CD4-positive, CD25-positive, alpha-beta regulatory T cell (primary cell): Measurements from ENCODE around the gene RYR2. TPM values are rescaled to one million over a fixed set of nuclear protein-coding genes. Genes with fewer than 3 reads are reported as not detected.

Experiments
- ATAC-seq, 2 donors: fragments of 150-1000 bp; cut with Tn5 transposase; one replicate each; pipeline ENCODE4 v1.10.0; 2021; ENCODE audit warnings: low read depth in 2 of 2, moderate number of reproducible peaks in 2 of 2, moderate library complexity in 1 of 2
- DNase-seq, 3 donors: peaks; one replicate each; pipeline versions ENCODE4 v3.0.0 to v3.0.0-alpha.2; 2012 to 2022; ENCODE audit warnings: mixed read lengths in 1 of 3
- H3K27ac ChIP-seq: one replicate; pipeline ENCODE4 v1.7.0; 2013; ENCODE audit warnings: mild to moderate bottlenecking, low read length; ENCODE audit not compliant: insufficient read depth, poor library complexity, severe bottlenecking
- H3K27me3 ChIP-seq: one replicate; pipeline ENCODE4 v1.7.0; 2013; ENCODE audit warnings: low read length; ENCODE audit not compliant: control insufficient read depth, insufficient read depth
- H3K36me3 ChIP-seq: one replicate; pipeline ENCODE4 v1.7.0; 2013; ENCODE audit warnings: mild to moderate bottlenecking, low read length, moderate library complexity; ENCODE audit not compliant: control insufficient read depth, insufficient read depth
- H3K4me1 ChIP-seq: 2 replicates; pipeline ENCODE4 v1.7.0; 2013; ENCODE audit warnings: mild to moderate bottlenecking, low read length; ENCODE audit not compliant: insufficient read depth, control insufficient read depth, poor library complexity, severe bottlenecking
- H3K4me3 ChIP-seq: one replicate; pipeline ENCODE4 v1.7.0; 2013; ENCODE audit warnings: low read depth, mild to moderate bottlenecking, low read length, moderate library complexity
- H3K9me3 ChIP-seq, 2 experiments: 1 replicate in 1 of 2; 2 replicates in 1 of 2; pipeline ENCODE4 v1.7.0; 2013; ENCODE audit warnings: low read length in 2 of 2, mild to moderate bottlenecking in 1 of 2, moderate library complexity in 1 of 2; ENCODE audit not compliant: control insufficient read depth in 2 of 2
- H3K27ac Mint-ChIP-seq, 3 donors: one replicate each; pipeline ENCODE4 v1.8.0; 2020 to 2022; ENCODE audit warnings: mild to moderate bottlenecking in 3 of 3, mixed read lengths in 3 of 3, moderate library complexity in 2 of 3
- H3K27me3 Mint-ChIP-seq: one replicate; pipeline ENCODE4 v1.8.0; 2022; ENCODE audit warnings: mild to moderate bottlenecking, mixed read lengths
- H3K36me3 Mint-ChIP-seq: one replicate; pipeline ENCODE4 v1.8.0; 2020; ENCODE audit warnings: mixed read lengths
- H3K4me1 Mint-ChIP-seq, 4 donors: one replicate each; pipeline ENCODE4 v1.8.0; 2020 to 2022; ENCODE audit warnings: mixed read lengths in 4 of 4, mild to moderate bottlenecking in 1 of 4
- H3K4me3 Mint-ChIP-seq, 4 donors: one replicate each; pipeline ENCODE4 v1.8.0; 2020 to 2022; ENCODE audit warnings: mild to moderate bottlenecking in 4 of 4, mixed read lengths in 4 of 4, moderate library complexity in 3 of 4
- H3K9me3 Mint-ChIP-seq, 7 donors: one replicate each; pipeline ENCODE4 v1.8.0; 2020 to 2022; ENCODE audit warnings: mixed read lengths in 7 of 7, mild to moderate bottlenecking in 3 of 7, moderate library complexity in 2 of 7
- polyA plus RNA-seq, 4 donors: library from polyadenylated mRNA; unstranded; fragments of 300-500 nt; fragmentation: Illumina TruSeq; gene quantifications; one replicate each; pipeline ENCODE4 v1.2.3, GENCODE V29; 2021
- total RNA-seq: library from RNA; stranded (reverse); gene quantifications from one replicate; pipeline ENCODE4 v1.2.3, GENCODE V29; 2022

The RYR2 gene
- total and polyA plus RNA-seq, 5 donors from 2014 or later: 0.02 to 0.40 TPM; not detected in 3

GRCh38 chr1:237205400-237206064 lies 163.5 kb downstream of the RYR2 start:
- Mint-ChIP-seq H3K36me3 (no peaks in the 10 kb centered on the region), H3K27me3 (no peaks in the 10 kb centered on the region), H3K9me3 (peaks cover 0 to 1% (median 0%) of the 10 kb centered on the region in 7 donors), H3K27ac (no peak overlapping the region), H3K4me1 (no peaks in the 10 kb centered on the region), H3K4me3 (no peak overlapping the region)
- no peaks in the 10 kb centered on the region for H3K4me1 ChIP-seq
- H3K27me3 ChIP-seq: no peaks in the 10 kb centered on the region
- ATAC-seq (no peak), DNase-seq (no peak)
- no peaks in the 10 kb centered on the region for H3K9me3 ChIP-seq
- H3K36me3 ChIP-seq: no peaks in the 10 kb centered on the region
- H3K27ac ChIP-seq: no peak overlapping the region
- H3K4me3 ChIP-seq: no peak overlapping the region

- DNase-seq (no peak), ATAC-seq (no peak)
- no peaks in the 10 kb centered on the region for H3K4me1 Mint-ChIP-seq
- Histone ChIP-seq H3K36me3 (no peaks in the 10 kb centered on the region), H3K27ac (no peak overlapping the region), H3K4me3 (no peak overlapping the region), H3K4me1 (no peaks in the 10 kb centered on the region), H3K27me3 (no peaks in the 10 kb centered on the region), H3K9me3 (no peaks in the 10 kb centered on the region)
- no peaks in the 10 kb centered on the region for H3K27me3 Mint-ChIP-seq
- H3K9me3 Mint-ChIP-seq: peaks cover 0 to 1% (median 0%) of the 10 kb centered on the region in 7 donors
- H3K4me3 Mint-ChIP-seq: no peak overlapping the region
- H3K27ac Mint-ChIP-seq: no peak overlapping the region
- no peaks in the 10 kb centered on the region for H3K36me3 Mint-ChIP-seq
Measured at GRCh38 chr1:237206065-237206414, 164.1 kb downstream of the RYR2 start.

GRCh38 chr1:237211031-237211430 lies 169.0 kb downstream of the RYR2 start:
- Mint-ChIP-seq H3K27me3 (no peaks in the 10 kb centered on the region), H3K27ac (no peak overlapping the region), H3K36me3 (no peaks in the 10 kb centered on the region), H3K4me1 (no peaks in the 10 kb centered on the region), H3K9me3 (peaks cover 0 to 3% (median 0%) of the 10 kb centered on the region in 7 donors), H3K4me3 (no peak overlapping the region)
- Histone ChIP-seq H3K36me3 (no peaks in the 10 kb centered on the region), H3K27ac (no peak overlapping the region), H3K4me3 (no peak overlapping the region), H3K27me3 (no peaks in the 10 kb centered on the region), H3K4me1 (no peaks in the 10 kb centered on the region), H3K9me3 (no peaks in the 10 kb centered on the region)
- no peak for ATAC-seq
- no peak for DNase-seq

DNA sequence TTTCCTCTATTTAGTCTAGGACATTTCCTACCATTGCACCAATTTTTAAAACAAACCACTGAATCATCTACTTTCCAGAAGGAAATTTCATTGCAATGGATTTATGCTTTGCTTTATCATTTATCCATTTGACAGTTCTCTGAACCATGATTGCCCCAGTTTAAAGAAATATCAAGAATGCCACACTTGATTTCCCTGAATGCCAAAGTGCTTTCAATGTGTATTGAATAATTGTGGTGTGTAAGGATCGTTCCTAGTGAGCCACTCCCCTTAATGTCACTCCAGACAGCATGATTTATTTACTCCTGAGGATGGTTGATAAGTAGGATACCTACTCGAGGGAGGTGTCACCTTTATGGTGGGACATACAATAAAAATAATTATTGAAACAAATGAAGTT lies 169.6 kb downstream of the RYR2 start:
- Histone ChIP-seq H3K27ac (no peak overlapping the region), H3K9me3 (no peaks in the 10 kb centered on the region), H3K4me1 (no peaks in the 10 kb centered on the region), H3K27me3 (no peaks in the 10 kb centered on the region), H3K4me3 (no peak overlapping the region), H3K36me3 (no peaks in the 10 kb centered on the region)
- Mint-ChIP-seq H3K4me3 (no peak overlapping the region), H3K4me1 (no peaks in the 10 kb centered on the region), H3K9me3 (peaks cover 0 to 3% (median 0%) of the 10 kb centered on the region in 7 donors), H3K27me3 (no peaks in the 10 kb centered on the region), H3K36me3 (no peaks in the 10 kb centered on the region), H3K27ac (no peak overlapping the region)
- ATAC-seq: no peak
- DNase-seq: no peak

DNA sequence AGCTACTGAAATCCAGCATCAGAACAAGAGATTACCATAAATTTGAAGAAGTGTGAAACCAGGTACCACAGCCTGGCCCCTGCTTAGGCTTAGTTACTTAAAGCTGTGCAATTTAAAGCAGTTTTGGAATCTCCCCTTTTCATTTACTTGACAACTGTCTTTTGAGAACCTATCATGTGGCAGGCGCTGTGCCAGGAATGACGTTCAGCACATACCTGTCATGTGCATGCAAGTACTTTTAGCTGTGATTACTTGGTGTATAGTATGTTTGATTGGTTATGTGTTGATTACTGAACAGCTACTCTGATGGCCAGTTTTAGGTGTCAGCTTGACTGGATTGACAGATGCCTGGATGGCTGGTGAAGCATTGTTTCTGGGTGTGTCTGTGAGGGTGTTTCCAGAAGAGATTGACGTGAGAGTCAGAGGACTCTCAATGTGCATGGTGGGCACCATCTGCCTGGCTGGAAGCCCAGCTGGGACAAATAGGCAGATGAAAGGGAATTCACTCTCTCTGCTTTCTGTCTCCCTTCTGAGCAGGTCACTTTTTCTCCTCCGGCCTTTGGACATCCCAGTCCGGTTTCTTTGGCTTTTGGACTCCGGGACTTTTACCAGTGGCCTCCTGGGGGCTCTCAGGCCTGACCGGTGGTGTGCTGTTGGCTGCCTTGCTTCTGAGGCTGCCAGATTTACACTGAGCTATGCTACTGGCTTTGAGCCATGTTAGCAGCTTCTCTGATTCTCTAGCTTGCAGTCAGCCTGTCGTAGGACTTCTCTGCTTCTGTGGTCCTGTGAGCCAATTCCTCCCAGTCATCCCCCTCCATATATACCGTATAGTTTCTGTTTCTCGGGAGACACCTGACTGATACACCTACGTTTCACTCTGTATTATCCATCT lies 178.0 kb downstream of the RYR2 start:
- H3K9me3 Mint-ChIP-seq: peaks cover 0 to 4% (median 0%) of the 10 kb centered on the region in 7 donors
- no peaks in the 10 kb centered on the region for H3K36me3 ChIP-seq
- H3K27ac ChIP-seq: no peak overlapping the region
- DNase-seq (no peak), ATAC-seq (no peak)
- H3K36me3 Mint-ChIP-seq: no peaks in the 10 kb centered on the region
- H3K4me3 ChIP-seq: no peak overlapping the region
- H3K27ac Mint-ChIP-seq: no peak overlapping the region
- H3K27me3 ChIP-seq: no peaks in the 10 kb centered on the region
- no peaks in the 10 kb centered on the region for H3K9me3 ChIP-seq
- H3K4me1 Mint-ChIP-seq: no peaks in the 10 kb centered on the region
- no peak overlapping the region for H3K4me3 Mint-ChIP-seq
- H3K27me3 Mint-ChIP-seq: no peaks in the 10 kb centered on the region
- no peaks in the 10 kb centered on the region for H3K4me1 ChIP-seq

DNA sequence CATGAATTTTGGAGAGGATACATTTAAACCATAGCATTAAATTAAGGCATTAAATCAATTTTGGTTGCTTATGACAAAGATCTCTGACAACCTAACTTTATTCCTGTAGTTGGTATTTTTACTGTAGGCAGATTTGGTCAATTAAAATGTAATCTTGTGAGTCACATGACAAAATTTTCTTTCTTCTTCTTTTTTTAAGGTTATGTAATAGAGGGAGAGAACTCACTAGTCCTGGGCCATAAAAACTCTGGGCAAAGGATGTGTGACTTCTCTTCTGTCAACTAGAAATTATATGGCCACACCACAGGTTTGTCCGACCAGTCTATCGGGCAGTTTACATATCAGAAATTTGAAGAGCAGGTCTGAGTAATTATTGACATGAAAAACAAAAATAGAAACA lies 181.4 kb downstream of the RYR2 start:
- no peaks in the 10 kb centered on the region for H3K36me3 ChIP-seq

GRCh38 chr1:237226177-237226944 lies 184.4 kb downstream of the RYR2 start:
- H3K36me3 ChIP-seq: no peaks in the 10 kb centered on the region
- no peak overlapping the region for H3K27ac ChIP-seq
- no peaks in the 10 kb centered on the region for H3K27me3 ChIP-seq
- Mint-ChIP-seq H3K27ac (no peak overlapping the region), H3K4me1 (no peaks in the 10 kb centered on the region), H3K4me3 (no peak overlapping the region), H3K9me3 (peaks cover 0 to 6% (median 0%) of the 10 kb centered on the region in 7 donors), H3K27me3 (no peaks in the 10 kb centered on the region), H3K36me3 (no peaks in the 10 kb centered on the region)
- ATAC-seq (no peak), DNase-seq (no peak)
- H3K9me3 ChIP-seq: no peaks in the 10 kb centered on the region
- H3K4me1 ChIP-seq: no peaks in the 10 kb centered on the region
- H3K4me3 ChIP-seq: no peak overlapping the region

More for the DNA sequence above, 181.4 kb downstream of the RYR2 start:
- Histone ChIP-seq H3K4me1 (no peaks in the 10 kb centered on the region), H3K9me3 (no peaks in the 10 kb centered on the region), H3K27ac (no peak overlapping the region), H3K4me3 (no peak overlapping the region), H3K27me3 (no peaks in the 10 kb centered on the region)
- no peaks in the 10 kb centered on the region for H3K36me3 Mint-ChIP-seq
- no peak overlapping the region for H3K4me3 Mint-ChIP-seq
- H3K27ac Mint-ChIP-seq: no peak overlapping the region
- peaks cover 0 to 4% (median 0%) of the 10 kb centered on the region in 7 donors for H3K9me3 Mint-ChIP-seq
- DNase-seq: no peak
- no peak for ATAC-seq
- no peaks in the 10 kb centered on the region for H3K27me3 Mint-ChIP-seq
- no peaks in the 10 kb centered on the region for H3K4me1 Mint-ChIP-seq
